Karpas-422 (cell line): Measurements from ENCODE around the gene SPRR1A. TPM values are rescaled to one million over a fixed set of nuclear protein-coding genes. Genes with fewer than 3 reads are reported as not detected.

Source experiments
- DNase-seq: peaks from one replicate; pipeline ENCODE4 v3.0.0-alpha.2; 2015
- H2AFZ ChIP-seq: fragments of 200-600 bp; sonication (generic); 2 replicates; pipeline ENCODE4 v1.6.1; 2014; ENCODE audit warnings: antibody characterized with exemption, low read length, mixed read lengths
- H3K27ac ChIP-seq: fragments of 200-600 bp; sonication (generic); 2 replicates; pipeline ENCODE4 v1.5.1; 2014; ENCODE audit warnings: mild to moderate bottlenecking, low read length, moderate library complexity
- H3K27me3 ChIP-seq: fragments of 200-600 bp; sonication (generic); 2 replicates; pipeline ENCODE4 v1.6.1; 2014; ENCODE audit warnings: low read length, mixed read lengths
- H3K36me3 ChIP-seq: fragments of 200-600 bp; sonication (generic); 2 replicates; pipeline ENCODE4 v1.6.1; 2014; ENCODE audit warnings: low read length, mixed read lengths; ENCODE audit not compliant: insufficient read depth
- H3K4me1 ChIP-seq: fragments of 200-600 bp; sonication (generic); 2 replicates; pipeline ENCODE4 v1.6.1; 2014; ENCODE audit warnings: mild to moderate bottlenecking, low read length, mixed read lengths
- H3K4me2 ChIP-seq: fragments of 200-600 bp; sonication (generic); 2 replicates; pipeline ENCODE4 v1.6.1; 2014; ENCODE audit warnings: low read length, low read depth, mild to moderate bottlenecking; ENCODE audit not compliant: poor library complexity, severe bottlenecking
- H3K4me3 ChIP-seq: fragments of 200-600 bp; sonication (generic); 2 replicates; pipeline ENCODE4 v1.5.1; 2014; ENCODE audit warnings: mild to moderate bottlenecking, antibody characterized with exemption, low read length, mixed read lengths
- H3K79me2 ChIP-seq: fragments of 200-600 bp; sonication (generic); 2 replicates; pipeline ENCODE4 v1.6.1; 2014; ENCODE audit warnings: mild to moderate bottlenecking, low read length, mixed read lengths
- H3K9ac ChIP-seq: fragments of 200-600 bp; sonication (generic); 2 replicates; pipeline ENCODE4 v1.6.0; 2014; ENCODE audit warnings: low read length
- H3K9me2 ChIP-seq: fragments of 200-600 bp; sonication (generic), shearing (Covaris generic); replicated peaks from 2 replicates; pipeline ENCODE4 v1.6.0; 2014; ENCODE audit warnings: mild to moderate bottlenecking, low read length, moderate library complexity; ENCODE audit not compliant: insufficient read depth
- H3K9me3 ChIP-seq: fragments of 300-700, 200-600 bp; sonication (generic); 2 replicates; pipeline ENCODE4 v1.6.1; 2014; ENCODE audit warnings: low read length, mixed read lengths
- H4K20me1 ChIP-seq: fragments of 200-600 bp; sonication (generic); 2 replicates; pipeline ENCODE4 v1.6.1; 2014; ENCODE audit warnings: mild to moderate bottlenecking, antibody characterized with exemption, low read length, low read depth; ENCODE audit not compliant: insufficient read depth
- total RNA-seq: library from RNA; depleted of rRNA; stranded (reverse); fragments of >200 nt; shearing (Covaris generic); gene quantifications from 2 replicates; pipeline ENCODE4 v1.2.3, GENCODE V29; 2014; ENCODE audit warnings: low replicate concordance

SPRR1A gene
- total RNA-seq, 1 experiment from 2014 or later: not detected

- DNase-seq: no peak
- Histone ChIP-seq H3K4me1 (no peaks in the 10 kb centered on the region), H3K9ac (no peak overlapping the region), H3K27ac (no peak overlapping the region), H4K20me1 (no peaks in the 10 kb centered on the region), H3K36me3 (no peaks in the 10 kb centered on the region), H3K79me2 (no peaks in the 10 kb centered on the region), H3K9me3 (no peaks in the 10 kb centered on the region), H3K27me3 (no peaks in the 10 kb centered on the region), H3K9me2 (no peaks in the 10 kb centered on the region), H3K4me2 (no peak overlapping the region), H3K4me3 (no peak overlapping the region), H2AFZ (no peak overlapping the region)
These were observed 29.4 kb upstream of the SPRR1A start for GRCh38 chr1:152954436-152954835.

- no peaks in the 10 kb centered on the region for H3K9me3 ChIP-seq
- H2AFZ ChIP-seq: no peak overlapping the region
- H3K4me3 ChIP-seq: no peak overlapping the region
- H3K36me3 ChIP-seq: no peaks in the 10 kb centered on the region
- no peak for DNase-seq
- peaks cover 9% of the 10 kb centered on the region for H3K4me1 ChIP-seq
- H3K79me2 ChIP-seq: no peaks in the 10 kb centered on the region
- H3K27ac ChIP-seq: no peak overlapping the region
- no peaks in the 10 kb centered on the region for H3K27me3 ChIP-seq
- H4K20me1 ChIP-seq: no peaks in the 10 kb centered on the region
- H3K9me2 ChIP-seq: no peaks in the 10 kb centered on the region
- H3K4me2 ChIP-seq: no peak overlapping the region
- no peak overlapping the region for H3K9ac ChIP-seq
These were observed 26.3 kb upstream of the SPRR1A start for GRCh38 chr1:152957561-152957960.

- Histone ChIP-seq H3K4me1 (peaks cover 9% of the 10 kb centered on the region), H3K27ac (no peak overlapping the region), H4K20me1 (no peaks in the 10 kb centered on the region), H3K4me2 (no peak overlapping the region), H3K36me3 (no peaks in the 10 kb centered on the region), H2AFZ (no peak overlapping the region), H3K9ac (no peak overlapping the region), H3K9me3 (no peaks in the 10 kb centered on the region), H3K9me2 (no peaks in the 10 kb centered on the region), H3K79me2 (no peaks in the 10 kb centered on the region), H3K27me3 (no peaks in the 10 kb centered on the region), H3K4me3 (no peak overlapping the region)
- DNase-seq: no peak
These were observed 24.6 kb upstream of the SPRR1A start for GRCh38 chr1:152959273-152959672.

GRCh38 chr1:152959801-152960451, 24.0 kb upstream of the SPRR1A start:
- H2AFZ ChIP-seq: no peak overlapping the region
- DNase-seq: no peak
- no peaks in the 10 kb centered on the region for H3K36me3 ChIP-seq
- no peak overlapping the region for H3K9ac ChIP-seq
- H3K79me2 ChIP-seq: no peaks in the 10 kb centered on the region
- no peaks in the 10 kb centered on the region for H3K27me3 ChIP-seq
- no peaks in the 10 kb centered on the region for H3K9me3 ChIP-seq
- H3K4me1 ChIP-seq: peaks cover 9% of the 10 kb centered on the region
- no peaks in the 10 kb centered on the region for H3K9me2 ChIP-seq
- H3K4me2 ChIP-seq: no peak overlapping the region
- H3K4me3 ChIP-seq: no peak overlapping the region
- H4K20me1 ChIP-seq: no peaks in the 10 kb centered on the region
- H3K27ac ChIP-seq: no peak overlapping the region

- Histone ChIP-seq H3K9ac (no peak overlapping the region), H3K4me2 (peak overlapping the region; percentile 32), H3K27ac (no peak overlapping the region), H3K4me1 (peaks cover 9% of the 10 kb centered on the region), H4K20me1 (no peaks in the 10 kb centered on the region), H2AFZ (no peak overlapping the region), H3K79me2 (no peaks in the 10 kb centered on the region), H3K9me3 (no peaks in the 10 kb centered on the region), H3K27me3 (no peaks in the 10 kb centered on the region), H3K36me3 (no peaks in the 10 kb centered on the region), H3K9me2 (no peaks in the 10 kb centered on the region), H3K4me3 (no peak overlapping the region)
- peak; percentile 86 for DNase-seq
These were observed 23.3 kb upstream of the SPRR1A start for GRCh38 chr1:152960452-152961044.

- Histone ChIP-seq H3K9me2 (no peaks in the 10 kb centered on the region), H2AFZ (no peak overlapping the region), H3K27ac (no peak overlapping the region), H3K4me1 (peaks cover 9% of the 10 kb centered on the region), H3K4me3 (no peak overlapping the region), H3K36me3 (no peaks in the 10 kb centered on the region), H3K9ac (no peak overlapping the region), H3K79me2 (no peaks in the 10 kb centered on the region), H3K9me3 (no peaks in the 10 kb centered on the region), H4K20me1 (no peaks in the 10 kb centered on the region), H3K4me2 (peak overlapping the region; percentile 32), H3K27me3 (no peaks in the 10 kb centered on the region)
- DNase-seq: no peak
These were observed 22.5 kb upstream of the SPRR1A start for GRCh38 chr1:152961226-152961891.

GRCh38 chr1:152962876-152963415, 20.9 kb upstream of the SPRR1A start:
- Histone ChIP-seq H3K79me2 (no peaks in the 10 kb centered on the region), H3K9ac (no peak overlapping the region), H3K4me3 (no peak overlapping the region), H3K27ac (no peak overlapping the region), H3K9me2 (no peaks in the 10 kb centered on the region), H3K9me3 (no peaks in the 10 kb centered on the region), H3K4me1 (peaks cover 9% of the 10 kb centered on the region), H3K27me3 (no peaks in the 10 kb centered on the region), H3K4me2 (no peak overlapping the region), H3K36me3 (no peaks in the 10 kb centered on the region), H2AFZ (no peak overlapping the region), H4K20me1 (no peaks in the 10 kb centered on the region)
- DNase-seq: peak; percentile 31

- Histone ChIP-seq H3K9ac (no peak overlapping the region), H4K20me1 (no peaks in the 10 kb centered on the region), H2AFZ (no peak overlapping the region), H3K9me3 (no peaks in the 10 kb centered on the region), H3K36me3 (no peaks in the 10 kb centered on the region), H3K27ac (no peak overlapping the region), H3K4me1 (peaks cover 23% of the 10 kb centered on the region), H3K4me3 (no peak overlapping the region), H3K79me2 (no peaks in the 10 kb centered on the region), H3K9me2 (no peaks in the 10 kb centered on the region), H3K27me3 (no peaks in the 10 kb centered on the region), H3K4me2 (no peak overlapping the region)
- peak; percentile 31 for DNase-seq
These were observed 19.3 kb upstream of the SPRR1A start for GRCh38 chr1:152964536-152964935.
